ENCODE results near the gene AGPAT1.

- TF ChIP-seq EZH2 (IDR thresholded peaks at IDR 0.05; ENCODE audit: insufficient read depth, poor library complexity, severe bottlenecking) (no peak), EZH2phosphoT487 (IDR thresholded peaks at IDR 0.05; ENCODE audit: insufficient read depth, low read depth) (no peak)
Measured at GRCh38 chr6:32222333-32223230, 46.7 kb upstream of the AGPAT1 start.

Measured in GM23248 (cell line).